Measurements from ENCODE around the gene MACROD2.

The MACROD2 gene

DNA sequence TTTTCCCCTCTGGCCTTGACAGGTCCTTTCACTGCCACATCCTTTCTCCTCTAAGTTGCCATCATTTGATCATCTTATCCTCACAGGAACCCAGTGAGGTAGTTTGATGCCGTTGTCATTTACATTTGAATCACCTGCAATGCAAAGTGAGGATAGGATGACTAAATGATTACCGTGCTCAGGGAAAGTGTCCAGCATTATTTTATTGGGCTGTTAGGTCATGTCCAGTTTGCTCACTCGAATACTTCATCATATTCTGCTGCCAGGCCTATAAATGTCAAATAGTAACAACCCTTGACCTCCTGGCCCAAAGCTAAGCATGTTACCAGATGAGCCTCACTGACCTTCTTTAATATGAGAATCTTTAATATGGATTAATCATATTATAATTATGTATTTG, 1410.8 kb downstream of the MACROD2 start:
- TF ChIP-seq CTCF (conservative IDR thresholded peaks at IDR 0.05; ENCODE audit: low read depth, low read length), result no peak
- DNase-seq (ENCODE audit: low read depth), result no peak
- H3K4me3 ChIP-seq (ENCODE audit: low read depth, low read length), result no peak overlapping the region

GRCh38 chr20:15411781-15412180, 1416.5 kb downstream of the MACROD2 start:
- no peak for DNase-seq (ENCODE audit: low read depth)
- TF ChIP-seq CTCF (conservative IDR thresholded peaks at IDR 0.05; ENCODE audit: low read depth, low read length), result no peak
- no peak overlapping the region for H3K4me3 ChIP-seq (ENCODE audit: low read depth, low read length)

DNA sequence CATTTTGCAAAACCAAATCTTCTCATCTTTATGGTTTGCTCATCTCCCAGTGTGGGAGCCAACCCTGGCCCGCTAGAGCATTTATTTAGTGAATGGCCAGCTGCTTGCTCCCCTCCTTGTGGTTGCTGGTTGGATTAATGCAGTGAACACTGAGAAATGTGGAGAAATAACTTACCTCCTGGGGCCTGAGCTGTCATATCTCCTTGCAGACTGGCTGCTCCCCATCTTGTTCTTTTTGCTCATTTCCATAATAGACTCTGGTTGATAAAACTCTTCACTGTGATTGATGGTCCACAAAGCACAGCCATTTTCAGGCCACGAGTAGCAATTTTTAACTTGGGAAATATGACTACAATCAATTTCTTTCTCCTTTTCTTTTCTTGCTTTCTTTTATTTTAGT, 1420.6 kb downstream of the MACROD2 start:
- TF ChIP-seq CTCF (conservative IDR thresholded peaks at IDR 0.05; ENCODE audit: low read depth, low read length), result no peak
- no peak for DNase-seq (ENCODE audit: low read depth)
- H3K4me3 ChIP-seq (ENCODE audit: low read depth, low read length), result no peak overlapping the region

- no peak for TF ChIP-seq CTCF (conservative IDR thresholded peaks at IDR 0.05; ENCODE audit: low read depth, low read length)
- no peak overlapping the region for H3K4me3 ChIP-seq (ENCODE audit: low read depth, low read length)
- DNase-seq (ENCODE audit: low read depth), result no peak
Measured at GRCh38 chr20:15419856-15420255, 1424.5 kb downstream of the MACROD2 start.

DNA sequence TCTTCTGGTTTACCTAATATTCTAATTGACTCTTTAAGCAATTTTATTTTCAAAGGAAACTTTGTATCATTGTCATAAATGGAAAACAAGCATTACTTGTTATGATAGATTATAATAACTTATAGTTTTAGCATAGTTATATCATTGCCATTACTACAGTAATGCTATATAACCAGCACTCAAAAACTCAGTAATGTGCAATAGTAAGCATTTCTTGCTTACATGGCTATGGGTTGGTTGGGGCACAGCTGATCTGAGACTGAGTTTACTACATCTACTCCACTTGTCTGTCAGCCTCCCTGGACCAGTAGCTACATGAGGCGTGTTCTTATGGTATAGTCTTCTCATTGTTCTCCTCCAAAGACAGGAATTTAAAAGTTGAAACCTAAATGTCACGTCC, 1427.7 kb downstream of the MACROD2 start:
- TF ChIP-seq CTCF (conservative IDR thresholded peaks at IDR 0.05; ENCODE audit: low read depth, low read length), result no peak
- no peak for DNase-seq (ENCODE audit: low read depth)
- no peak overlapping the region for H3K4me3 ChIP-seq (ENCODE audit: low read depth, low read length)

DNA sequence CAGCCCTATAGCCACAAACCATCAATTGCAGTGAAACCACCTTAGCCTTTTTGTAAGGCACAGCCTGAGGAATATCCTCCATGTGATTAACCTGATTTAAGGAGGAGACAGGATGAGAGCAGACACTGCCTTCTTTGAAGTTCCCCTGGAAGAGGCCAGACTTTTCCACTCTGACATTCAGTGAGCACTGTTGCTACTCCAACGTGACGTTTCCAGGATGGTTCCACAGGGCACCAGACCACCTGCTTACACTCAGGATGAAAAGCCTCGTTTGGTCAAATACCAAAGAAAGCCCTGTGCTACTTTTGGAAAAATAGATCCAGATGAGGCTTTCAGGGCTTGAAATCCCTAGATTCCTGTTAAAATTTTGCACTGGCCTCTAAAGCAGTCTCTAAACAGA, 1444.2 kb downstream of the MACROD2 start:
- TF ChIP-seq CTCF (conservative IDR thresholded peaks at IDR 0.05; ENCODE audit: low read depth, low read length), result no peak
- no peak overlapping the region for H3K4me3 ChIP-seq (ENCODE audit: low read depth, low read length)
- DNase-seq (ENCODE audit: low read depth), result no peak

GRCh38 chr20:15440049-15440820, 1444.9 kb downstream of the MACROD2 start:
- no peak for DNase-seq (ENCODE audit: low read depth)
- no peak overlapping the region for H3K4me3 ChIP-seq (ENCODE audit: low read depth, low read length)
- TF ChIP-seq CTCF (conservative IDR thresholded peaks at IDR 0.05; ENCODE audit: low read depth, low read length), result no peak
